ENCODE measurements around the gene PRKCE. TPM values are rescaled to one million over a fixed set of nuclear protein-coding genes. Genes with fewer than 3 reads are reported as not detected.

Gene PRKCE
- total and polyA plus RNA-seq, 2 of the 8 experiments (the other 6 are each of a cell fraction or from before 2014, with no cell fraction given), result 0.54 to 2.1 TPM

- Histone ChIP-seq H3K27me3 (replicated peaks in 1 of 4; ENCODE audit: control insufficient read depth in 3 of 4, extremely low read depth in 1 of 4, insufficient read depth in 3 of 4, low read length in 3 of 4) (no peaks in the 10 kb centered on the region), H3K23me2 (ENCODE audit: low read depth, low read length) (no peaks in the 10 kb centered on the region), H3K9me3 (ENCODE audit: insufficient read depth in 2 of 2, low read depth in 1 of 2, low read length in 1 of 2) (no peaks in the 10 kb centered on the region), H3K4me3 (ENCODE audit: extremely low read depth in 1 of 4, insufficient read depth in 2 of 4, low read depth in 3 of 4, low read length in 4 of 4) (no peak overlapping the region), H3K79me2 (ENCODE audit: control insufficient read depth in 1 of 2, insufficient read depth in 2 of 2, low read length in 2 of 2) (peaks cover 0 to 4% of the 10 kb centered on the region in 2 experiments; a peak in 2 of 4 replicates), H4K20me1 (replicated peaks in 1 of 2; ENCODE audit: control insufficient read depth in 1 of 2, insufficient read depth in 2 of 2, low read length in 2 of 2) (no peaks in the 10 kb centered on the region), H2BK120ac (replicated peaks; ENCODE audit: low read depth, low read length) (no peak overlapping the region), H3K14ac (ENCODE audit: insufficient read length) (no peak overlapping the region), H2BK20ac (ENCODE audit: low read length) (no peak overlapping the region), H4K8ac (ENCODE audit: extremely low read depth, insufficient read depth, low read length) (no peak overlapping the region), H3K4me1 (replicated peaks in 1 of 4; ENCODE audit: control insufficient read depth in 3 of 4, insufficient read depth in 4 of 4, low read length in 3 of 4) (peaks cover 0 to 1% (median 0%) of the 10 kb centered on the region in 4 experiments; a peak in 1 of 7 replicates), H2BK12ac (ENCODE audit: low read depth, low read length) (no peak overlapping the region), H3K4me2 (ENCODE audit: insufficient read depth in 1 of 2, low read depth in 2 of 2, low read length in 2 of 2) (no peak overlapping the region), H3K18ac (ENCODE audit: extremely low read depth, low read length) (no peak overlapping the region), H2AFZ (ENCODE audit: low read length) (0 out of 2 replicates have a peak overlapping the region, but pooled peaks have one; percentile 66), H2BK15ac (ENCODE audit: low read length) (no peak overlapping the region), H3K4ac (replicated peaks; ENCODE audit: insufficient read length, low read depth, low read length) (no peak overlapping the region), H3K36me3 (ENCODE audit: control insufficient read depth in 2 of 4, insufficient read depth in 4 of 4, low read length in 3 of 4) (no peaks in the 10 kb centered on the region), H3K23ac (ENCODE audit: insufficient read length) (no peak overlapping the region), H3K56ac (replicated peaks; ENCODE audit: insufficient read length, low read depth, low read length) (no peak overlapping the region), H4K91ac (replicated peaks; ENCODE audit: insufficient read length, low read length) (no peak overlapping the region), H3K27ac (ENCODE audit: low read depth, low read length) (no peak overlapping the region), H3K79me1 (ENCODE audit: low read depth, low read length) (no peaks in the 10 kb centered on the region), H2AK5ac (ENCODE audit: low read depth, low read length) (no peak overlapping the region), H4K5ac (ENCODE audit: insufficient read length, low read depth, low read length) (no peak overlapping the region), H3K9ac (replicated peaks in 1 of 4; ENCODE audit: extremely low read depth in 1 of 4, low read depth in 3 of 4, low read length in 3 of 4) (no peak overlapping the region), H2BK5ac (ENCODE audit: low read depth, low read length) (no peak overlapping the region)
- 83% methylated on average over 3 of the region's 3 CpGs; no CpG with 5 or more reads in 1 of the 2 experiments for WGBS, 2 experiments (ENCODE audit: extremely low coverage in 1 of 2, insufficient coverage in 1 of 2, insufficient read length in 1 of 2, insufficient replicate concordance in 2 of 2, low coverage in 1 of 2, low lambda C conversion rate in 2 of 2, missing lambda C conversion rate in 1 of 2)
- FAIRE-seq, result no peak
- TF ChIP-seq CBX8 (IDR thresholded peaks at IDR 0.05; ENCODE audit: borderline replicate concordance, low read depth, low read length) (no peak), SRF (IDR thresholded peaks at IDR 0.05; ENCODE audit: low read depth, low read length) (no peak), CTBP2 (IDR thresholded peaks at IDR 0.05; ENCODE audit: borderline replicate concordance, insufficient read depth, insufficient read length, low read length) (no peak), SP2 (IDR thresholded peaks at IDR 0.05; ENCODE audit: low read length) (no peak)
- ChIA-PET POLR2A (ENCODE audit: partially characterized antibody) (no interaction called here), CTCF (ENCODE audit: partially characterized antibody) (interaction anchor here (0.6 to 1.3 kb wide), 3 partner anchors 12 to 679 kb away, joined by 3 to 4 read pairs (median 3); no protein-coding TSS in a partner anchor)
- DNase-seq (ENCODE audit: low read depth in 1 of 2, low spot score in 2 of 2), result no peak
These were observed 36.5 kb upstream of the PRKCE start for GRCh38 chr2:45614871-45615415.
